D721Med (cell line): ENCODE data around the gene ENKD1.
A peak's percentile ranks its signal among the peaks of the same experiment; 100 is the strongest.

ENCODE experiments used
- DNase-seq: peaks from one replicate; pipeline ENCODE4 v3.0.0; 2011; ENCODE audit warnings: low spot score; ENCODE audit not compliant: insufficient read length
- FAIRE-seq: peaks from 2 replicates; lab custom pipeline; 2011; peaks lifted over from hg19 to GRCh38; lab: Jason Lieb, UNC
- TF ChIP-seq, protein P1 (sequence below): IDR thresholded peaks from 2 replicates; pipeline ENCODE4 v1.5.1; 2012; ENCODE audit warnings: mild to moderate bottlenecking, control low read depth; ENCODE audit not compliant: insufficient read depth; ENCODE audit errors: missing control alignments

The ENKD1 gene

DNA sequence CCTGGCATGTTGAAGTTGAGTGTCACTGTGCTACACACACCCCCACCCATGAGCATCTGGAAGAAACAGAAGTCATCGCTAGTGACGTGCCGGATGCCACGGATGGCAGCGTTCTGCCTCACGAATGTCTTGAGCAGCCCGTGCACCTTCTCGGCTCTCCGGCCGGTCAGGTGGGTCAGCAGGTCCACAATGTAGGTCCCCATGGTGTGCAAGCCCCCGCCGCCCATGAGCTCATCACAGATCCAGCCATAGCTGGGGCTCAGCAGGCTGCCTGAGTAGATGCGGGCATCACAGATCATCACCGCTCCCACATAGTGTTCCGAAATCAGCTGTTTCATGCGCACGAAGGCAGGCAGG is 9.0 kb upstream of the ENKD1 start:
- TF ChIP-seq, protein P1, sequence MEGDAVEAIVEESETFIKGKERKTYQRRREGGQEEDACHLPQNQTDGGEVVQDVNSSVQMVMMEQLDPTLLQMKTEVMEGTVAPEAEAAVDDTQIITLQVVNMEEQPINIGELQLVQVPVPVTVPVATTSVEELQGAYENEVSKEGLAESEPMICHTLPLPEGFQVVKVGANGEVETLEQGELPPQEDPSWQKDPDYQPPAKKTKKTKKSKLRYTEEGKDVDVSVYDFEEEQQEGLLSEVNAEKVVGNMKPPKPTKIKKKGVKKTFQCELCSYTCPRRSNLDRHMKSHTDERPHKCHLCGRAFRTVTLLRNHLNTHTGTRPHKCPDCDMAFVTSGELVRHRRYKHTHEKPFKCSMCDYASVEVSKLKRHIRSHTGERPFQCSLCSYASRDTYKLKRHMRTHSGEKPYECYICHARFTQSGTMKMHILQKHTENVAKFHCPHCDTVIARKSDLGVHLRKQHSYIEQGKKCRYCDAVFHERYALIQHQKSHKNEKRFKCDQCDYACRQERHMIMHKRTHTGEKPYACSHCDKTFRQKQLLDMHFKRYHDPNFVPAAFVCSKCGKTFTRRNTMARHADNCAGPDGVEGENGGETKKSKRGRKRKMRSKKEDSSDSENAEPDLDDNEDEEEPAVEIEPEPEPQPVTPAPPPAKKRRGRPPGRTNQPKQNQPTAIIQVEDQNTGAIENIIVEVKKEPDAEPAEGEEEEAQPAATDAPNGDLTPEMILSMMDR = no peak
- FAIRE-seq (no peak), DNase-seq (no peak)

DNA sequence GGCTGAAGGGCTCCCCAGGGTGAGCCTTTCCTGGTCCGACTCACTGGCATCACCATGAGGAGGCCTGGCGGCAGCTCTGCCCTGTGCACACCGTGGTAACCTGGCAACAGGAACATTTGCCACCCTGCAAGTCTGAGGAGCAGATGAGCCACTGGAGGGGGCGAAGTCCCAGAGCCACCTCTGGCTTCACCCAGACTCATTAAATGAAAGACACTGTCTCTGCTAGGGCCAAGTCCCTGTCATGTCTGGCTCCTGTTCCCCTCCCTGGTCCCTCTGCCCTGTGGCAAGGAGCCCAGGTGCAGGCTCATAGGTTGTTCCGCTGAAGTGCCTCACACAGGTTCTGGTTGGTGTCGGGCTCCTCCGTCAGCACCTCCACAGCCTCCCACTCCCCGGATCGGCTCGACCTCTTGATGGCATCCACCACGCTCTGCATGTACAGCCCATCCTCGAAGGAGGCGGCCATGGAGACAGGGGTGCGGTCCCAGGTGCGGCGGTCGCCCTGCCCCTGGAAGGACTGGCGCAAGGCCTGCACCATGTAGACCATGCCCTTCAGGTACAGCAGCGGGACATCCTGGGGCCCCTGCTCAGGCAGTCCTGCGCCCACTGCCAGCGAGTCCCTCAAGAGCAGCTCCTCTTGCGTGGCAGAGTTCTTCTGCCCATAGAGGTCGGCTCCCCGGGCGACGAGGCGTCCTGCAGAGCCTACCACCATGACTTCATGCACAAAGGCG is 8.5 kb upstream of the ENKD1 start:
- FAIRE-seq = no peak
- DNase-seq = no peak
- TF ChIP-seq, protein P1 = no peak

- DNase-seq = no peak
- TF ChIP-seq, protein P1 = no peak
- FAIRE-seq = no peak
These were observed 7.4 kb upstream of the ENKD1 start for GRCh38 chr16:67673712-67674580.

DNA sequence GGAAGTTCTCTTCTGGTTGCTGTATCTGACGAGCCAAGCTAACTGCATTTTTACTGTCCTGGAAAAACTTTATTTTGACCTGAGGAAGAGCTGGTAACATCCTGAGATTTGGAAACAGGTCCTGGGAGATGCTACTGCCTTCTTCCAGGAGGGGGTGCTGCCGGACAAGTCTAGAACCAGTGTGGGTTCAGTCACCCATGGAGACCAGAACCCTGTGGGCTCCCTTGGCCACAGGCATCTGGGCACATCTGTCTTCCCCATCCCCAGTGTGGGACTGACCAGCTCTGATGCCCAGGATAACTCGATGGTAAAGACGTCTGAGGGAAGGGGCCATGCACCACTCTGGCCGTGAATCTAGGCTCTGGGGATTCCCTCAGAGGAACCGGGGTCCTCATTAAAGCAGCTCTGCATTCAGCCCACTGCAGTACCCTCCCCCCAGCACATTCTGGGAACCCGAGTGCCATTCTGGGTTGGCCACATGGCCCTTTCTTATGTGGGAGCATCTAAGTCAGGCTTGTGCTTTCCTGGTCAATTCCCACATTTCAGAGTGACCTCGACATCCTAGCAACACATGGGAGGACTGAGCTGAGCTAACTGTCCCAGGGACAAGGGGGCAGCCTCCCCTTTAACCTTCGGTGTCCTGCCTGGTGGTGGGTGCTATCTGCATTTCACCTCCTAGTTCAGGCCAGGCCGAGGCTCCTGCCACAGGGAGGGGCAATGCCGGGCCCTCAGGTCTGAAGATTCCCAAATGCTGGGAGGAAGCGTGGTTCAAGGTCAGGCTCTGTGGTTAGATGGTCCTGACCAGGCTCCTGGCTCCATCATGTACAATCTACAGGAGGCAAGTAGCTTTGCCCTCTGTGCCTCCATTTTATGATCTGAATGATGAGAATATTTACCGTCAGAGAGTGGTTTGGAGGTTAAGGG is 6.5 kb upstream of the ENKD1 start:
- no peak for FAIRE-seq

GRCh38 chr16:67672306-67672705 is 5.8 kb upstream of the ENKD1 start:
- no peak for FAIRE-seq
- no peak for DNase-seq
- TF ChIP-seq, protein P1 = no peak

More for the DNA sequence above, 6.5 kb upstream of the ENKD1 start:
- no peak for DNase-seq
- TF ChIP-seq, protein P1 = peak; percentile 74

- TF ChIP-seq, protein P1 = no peak
- DNase-seq = no peak
- FAIRE-seq = no peak
These were observed 3.0 kb upstream of the ENKD1 start for GRCh38 chr16:67669499-67670101.
